ENCODE results near the gene APEH.
"Not testable (repeated sequence)": the region's sequence is repeated elsewhere in the genome, so short reads cannot be mapped to it uniquely, and the experiment has no call there.

DNA sequence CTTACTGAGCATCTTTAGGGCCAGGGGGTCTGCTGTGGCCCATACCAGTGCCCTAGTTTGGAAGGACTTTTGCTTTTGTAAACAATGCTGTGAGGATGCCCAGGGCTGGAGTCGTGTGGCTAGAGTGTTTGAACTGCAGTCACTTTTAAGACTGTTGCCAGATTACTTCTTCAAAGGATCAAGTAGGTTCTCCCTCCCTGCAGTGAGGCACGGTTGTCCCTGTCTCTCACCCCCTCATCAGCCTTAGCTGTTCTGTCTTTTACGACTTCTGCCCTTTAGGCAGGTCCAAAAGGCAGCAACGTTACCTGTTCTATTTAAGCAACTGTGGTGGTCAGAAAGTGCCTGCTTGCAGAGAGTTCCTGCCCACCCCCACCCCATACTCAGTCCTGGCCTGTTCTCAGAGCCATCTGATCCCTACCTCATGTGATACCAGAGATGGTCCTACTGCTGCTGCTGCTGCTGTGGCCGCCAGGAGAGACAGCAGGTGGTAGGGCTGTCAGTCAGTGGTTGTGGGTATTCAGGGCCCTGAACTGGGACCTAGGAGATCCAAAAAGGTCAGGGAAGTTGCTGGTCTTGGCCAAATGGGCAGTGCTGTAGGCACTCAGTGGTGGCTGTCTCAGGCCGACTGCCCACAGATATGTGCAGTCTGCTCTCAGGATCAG is 20.4 kb downstream of the APEH start:
- TF ChIP-seq, protein P1, sequence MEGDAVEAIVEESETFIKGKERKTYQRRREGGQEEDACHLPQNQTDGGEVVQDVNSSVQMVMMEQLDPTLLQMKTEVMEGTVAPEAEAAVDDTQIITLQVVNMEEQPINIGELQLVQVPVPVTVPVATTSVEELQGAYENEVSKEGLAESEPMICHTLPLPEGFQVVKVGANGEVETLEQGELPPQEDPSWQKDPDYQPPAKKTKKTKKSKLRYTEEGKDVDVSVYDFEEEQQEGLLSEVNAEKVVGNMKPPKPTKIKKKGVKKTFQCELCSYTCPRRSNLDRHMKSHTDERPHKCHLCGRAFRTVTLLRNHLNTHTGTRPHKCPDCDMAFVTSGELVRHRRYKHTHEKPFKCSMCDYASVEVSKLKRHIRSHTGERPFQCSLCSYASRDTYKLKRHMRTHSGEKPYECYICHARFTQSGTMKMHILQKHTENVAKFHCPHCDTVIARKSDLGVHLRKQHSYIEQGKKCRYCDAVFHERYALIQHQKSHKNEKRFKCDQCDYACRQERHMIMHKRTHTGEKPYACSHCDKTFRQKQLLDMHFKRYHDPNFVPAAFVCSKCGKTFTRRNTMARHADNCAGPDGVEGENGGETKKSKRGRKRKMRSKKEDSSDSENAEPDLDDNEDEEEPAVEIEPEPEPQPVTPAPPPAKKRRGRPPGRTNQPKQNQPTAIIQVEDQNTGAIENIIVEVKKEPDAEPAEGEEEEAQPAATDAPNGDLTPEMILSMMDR (IDR thresholded peaks at IDR 0.05), result not testable (repeated sequence)
- not testable (repeated sequence) for TF ChIP-seq POLR2A (IDR thresholded peaks at IDR 0.05)

All from testis (tissue), 2 donors.